GM19463 (cell line): ENCODE results near the gene KCP.

Experiments used
- ATAC-seq: cut with Tn5 transposase; IDR thresholded peaks from one replicate; pipeline ENCODE4 v1.9.1; 2021; ENCODE audit warnings: mild to moderate bottlenecking, moderate library complexity; ENCODE audit not compliant: unreplicated experiment

KCP gene

DNA sequence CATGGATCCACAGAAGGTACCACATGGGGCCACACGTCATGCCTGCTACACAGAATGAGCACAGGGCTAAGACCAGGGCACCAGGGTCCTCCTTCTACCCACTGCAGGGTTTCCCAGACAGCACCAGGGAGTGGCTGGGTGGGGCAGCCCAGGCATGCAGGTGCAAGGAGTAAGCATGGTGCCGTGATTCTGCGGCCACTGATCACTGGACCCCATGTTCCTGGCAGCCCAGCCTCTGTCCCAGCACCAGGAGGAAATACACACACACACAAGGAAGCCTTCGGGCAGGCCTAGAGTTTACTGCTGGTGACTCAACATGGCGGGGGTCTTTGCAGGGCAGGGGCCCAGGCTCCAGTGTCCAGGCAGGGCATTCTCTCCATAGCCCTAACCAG is 33.9 kb downstream of the KCP start:
- ATAC-seq: no peak

- ATAC-seq: no peak
Observed at GRCh38 chr7:128876127-128876526, 34.4 kb downstream of the KCP start.

DNA sequence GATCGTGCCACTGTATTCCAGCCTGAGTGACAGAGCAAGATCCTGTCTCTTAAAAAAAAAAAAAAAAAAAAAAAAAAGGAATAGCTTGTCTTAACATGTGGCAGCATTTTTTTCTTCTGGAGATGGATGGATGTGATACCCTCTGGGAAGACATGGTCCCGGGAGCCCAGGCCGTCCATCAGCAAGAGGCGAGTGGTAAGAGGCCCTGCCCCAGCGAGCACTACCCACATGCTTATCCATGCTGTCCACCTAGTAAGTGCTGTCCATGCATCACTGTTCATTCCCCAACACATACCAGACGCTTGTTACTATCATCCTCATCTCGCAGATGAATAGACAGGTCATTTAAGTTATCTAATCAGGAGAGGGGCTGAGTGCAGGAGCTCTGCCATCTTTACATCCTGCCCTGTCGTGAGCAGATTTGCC is 35.0 kb downstream of the KCP start:
- ATAC-seq: no peak

DNA sequence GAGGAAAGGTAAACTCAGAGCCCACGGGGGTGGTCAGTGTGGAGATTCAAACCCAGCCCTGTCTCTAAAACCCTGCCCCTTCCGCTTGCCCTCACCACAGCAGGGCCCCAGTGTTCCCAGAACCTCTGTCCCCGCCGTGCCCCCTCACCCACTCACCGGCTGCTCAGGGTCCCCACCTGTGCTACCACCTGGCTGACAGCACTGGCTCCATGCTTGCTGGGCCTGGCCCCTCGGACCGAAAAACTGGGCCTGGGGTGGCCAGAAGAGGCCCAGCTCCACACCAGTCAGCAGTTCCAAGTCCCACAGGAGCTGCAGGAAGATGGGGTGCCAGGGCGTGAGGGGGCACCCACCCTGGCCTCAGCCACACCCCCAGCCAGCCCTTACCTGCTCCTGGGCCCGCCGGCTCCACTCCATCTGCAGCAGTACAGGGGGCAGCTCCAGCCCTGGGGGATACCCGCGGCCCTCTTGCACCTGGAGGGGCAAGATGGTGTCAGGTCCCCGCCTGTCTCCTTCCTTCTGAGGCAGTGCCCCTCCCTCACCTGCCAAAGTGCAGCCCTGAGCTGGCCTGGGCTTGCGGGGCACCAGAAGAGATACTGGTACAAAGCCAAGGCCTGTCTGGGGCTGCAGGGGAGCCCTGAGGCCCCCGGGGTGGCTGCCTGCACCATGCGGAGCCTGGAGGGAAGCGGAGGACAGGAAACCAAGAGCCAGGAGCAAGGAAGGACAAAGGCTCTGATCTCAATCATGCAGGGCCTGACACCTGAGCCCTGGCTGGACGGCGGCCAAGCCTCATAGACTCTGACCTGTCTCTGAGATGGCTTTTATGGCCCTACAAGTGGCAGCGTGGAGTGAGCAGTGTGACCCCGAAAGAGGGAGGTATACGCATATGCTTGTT is 36.1 kb downstream of the KCP start:
- no peak for ATAC-seq

DNA sequence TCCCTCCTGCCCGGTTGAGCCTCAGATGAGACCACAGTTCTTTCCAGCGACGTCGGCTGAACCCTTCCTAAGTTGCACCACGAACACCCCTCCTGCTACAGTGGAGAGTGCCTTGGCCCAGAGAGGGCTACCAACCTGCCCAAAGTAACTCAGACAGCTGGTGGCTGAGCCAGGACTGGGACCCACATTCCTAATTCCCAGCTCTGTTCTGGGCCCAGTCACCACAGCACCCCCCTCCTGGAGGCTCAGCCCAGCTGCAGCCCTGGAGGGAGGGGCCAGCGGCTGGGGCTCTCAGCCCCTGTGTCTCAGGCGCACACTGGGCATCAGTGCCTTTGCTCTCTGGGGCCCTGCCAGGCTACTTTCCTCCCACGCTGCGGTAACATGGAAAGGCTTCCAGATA is 37.3 kb downstream of the KCP start:
- ATAC-seq: no peak

GRCh38 chr7:128872394-128872824 is 38.1 kb downstream of the KCP start:
- no peak for ATAC-seq

- ATAC-seq: no peak
Observed at GRCh38 chr7:128871050-128871449, 39.5 kb downstream of the KCP start.

DNA sequence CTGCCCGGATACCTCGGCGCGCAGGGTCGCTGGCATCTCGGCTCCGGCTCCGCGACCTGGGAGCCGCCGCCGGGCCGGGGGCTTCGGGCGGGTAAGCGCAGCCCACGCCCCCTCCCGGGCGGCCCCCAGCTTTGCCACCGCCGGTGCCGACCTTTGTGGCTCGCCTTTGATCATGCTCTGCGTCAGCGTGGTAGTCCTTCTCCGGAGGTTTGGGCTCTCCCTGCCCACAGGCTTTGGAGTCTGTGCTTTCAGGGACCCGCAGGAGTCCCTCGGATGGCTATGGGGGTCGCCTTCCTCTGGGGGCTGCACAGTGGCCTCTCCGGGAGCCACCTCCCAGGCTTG is 40.6 kb downstream of the KCP start:
- ATAC-seq: peak; percentile 13

- ATAC-seq: peak; percentile 83
Observed at GRCh38 chr7:128869138-128869943, 41.2 kb downstream of the KCP start.

DNA sequence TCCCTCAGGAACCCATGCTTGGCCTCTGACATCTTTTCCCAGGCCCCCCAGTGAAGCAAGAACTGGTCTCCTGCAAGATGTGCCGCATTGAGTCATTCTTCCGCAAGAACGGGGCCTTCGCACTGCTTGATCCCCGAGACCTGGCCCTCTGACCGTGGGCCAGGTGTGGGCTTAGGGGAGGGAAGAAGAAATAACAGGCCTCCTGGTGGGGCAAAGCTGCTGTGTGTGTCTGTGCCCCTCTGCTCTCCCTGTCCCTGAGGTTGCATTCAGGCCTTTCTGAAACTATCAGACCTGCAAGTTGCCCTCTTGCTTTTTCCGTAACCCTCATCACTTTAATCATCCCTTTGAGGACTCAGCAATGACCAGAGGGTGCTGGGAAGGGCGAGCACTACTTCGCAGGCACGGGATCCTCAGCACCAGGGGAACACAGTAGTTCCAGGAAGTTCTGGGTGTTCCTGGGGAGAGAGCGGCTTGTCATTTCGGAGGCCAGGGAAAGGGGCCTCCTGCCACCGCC is 41.8 kb downstream of the KCP start:
- ATAC-seq: no peak

- ATAC-seq: no peak
Observed at GRCh38 chr7:128867842-128868623, 42.5 kb downstream of the KCP start.

- no peak for ATAC-seq
Observed at GRCh38 chr7:128867241-128867640, 43.3 kb downstream of the KCP start.

DNA sequence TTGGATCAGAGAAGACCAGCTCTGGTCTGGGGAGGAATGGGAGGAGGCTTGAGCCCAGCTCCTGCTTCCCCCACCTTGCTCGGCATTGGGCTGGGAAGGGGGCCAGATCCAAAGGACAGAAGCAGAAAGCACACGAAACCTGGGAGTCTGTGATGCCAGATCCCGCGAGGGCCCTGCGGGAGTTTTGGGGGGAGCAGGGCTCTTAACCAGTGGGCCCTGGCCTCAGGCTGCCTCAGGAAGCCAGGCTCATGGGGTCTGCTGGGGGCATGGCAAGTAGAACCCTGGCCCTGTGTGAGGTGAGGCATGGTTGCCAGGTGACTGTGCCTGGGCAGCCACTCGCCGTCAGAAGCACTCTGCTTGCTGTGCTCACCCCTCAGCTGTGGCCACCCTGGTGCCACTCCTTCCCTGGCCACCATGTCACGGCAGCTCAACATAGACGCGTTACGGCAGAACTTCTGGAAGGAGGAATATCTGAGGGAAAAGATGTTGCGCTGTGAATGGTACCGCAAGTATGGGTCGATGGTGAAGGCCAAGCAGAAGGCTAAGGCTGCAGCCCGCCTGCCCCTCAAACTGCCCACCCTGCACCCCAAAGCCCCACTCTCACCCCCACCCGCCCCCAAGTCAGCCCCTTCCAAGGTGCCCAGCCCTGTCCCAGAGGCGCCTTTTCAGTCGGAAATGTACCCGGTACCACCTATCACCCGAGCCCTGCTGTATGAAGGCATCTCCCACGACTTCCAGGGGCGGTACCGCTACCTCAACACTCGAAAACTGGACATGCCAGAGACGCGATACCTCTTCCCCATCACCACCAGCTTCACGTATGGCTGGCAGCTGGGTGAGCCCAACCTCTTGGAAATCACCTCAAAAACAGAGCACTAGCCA is 44.3 kb downstream of the KCP start:
- ATAC-seq: no peak

GRCh38 chr7:128865303-128865702 is 45.2 kb downstream of the KCP start:
- no peak for ATAC-seq

- ATAC-seq: peak; percentile 40
Observed at GRCh38 chr7:128863433-128863989, 47.0 kb downstream of the KCP start.

- peak; percentile 86 for ATAC-seq
Observed at GRCh38 chr7:128862571-128863432, 47.7 kb downstream of the KCP start, which contains the start of gene ATP6V1F. ATP6V1F (plus strand) TSS chr7:128862856; CDS start chr7:128862905, 49 bp downstream.

GRCh38 chr7:128861957-128862570 is 48.4 kb downstream of the KCP start:
- no peak for ATAC-seq
